ENCODE measurements around the gene PADI2.

PADI2 gene

GRCh38 chr1:17047924-17048323 is 71.3 kb downstream of the PADI2 start:
- Histone ChIP-seq H3K79me2 (ENCODE audit: insufficient read depth, low read length) (peaks cover 35% of the 10 kb centered on the region), H3K36me3 (ENCODE audit: insufficient read depth, low read length) (peaks cover 27% of the 10 kb centered on the region; the same call in 1 of the 2 replicates), H4K20me1 (ENCODE audit: insufficient read depth, low read length, poor library complexity, severe bottlenecking) (no peaks in the 10 kb centered on the region), H3K4me3 (ENCODE audit: low read length, poor library complexity, severe bottlenecking) (no peak overlapping the region), H3K27me3 (ENCODE audit: insufficient read depth, low read length, poor library complexity, severe bottlenecking) (no peaks in the 10 kb centered on the region), H3K9ac (ENCODE audit: low read depth, low read length, poor library complexity, severe bottlenecking) (no peak overlapping the region), H3K4me2 (ENCODE audit: low read depth, low read length, poor library complexity, severe bottlenecking) (no peak overlapping the region), H3K9me2 (replicated peaks; ENCODE audit: low read depth, low read length) (no peaks in the 10 kb centered on the region), H3F3A (ENCODE audit: low read depth) (no peaks in the 10 kb centered on the region), H3K9me3 (ENCODE audit: insufficient read depth, low read depth, low read length) (no peaks in the 10 kb centered on the region), H2AFZ (ENCODE audit: low read length) (no peak overlapping the region), H3K4me1 (ENCODE audit: insufficient read depth, low read length, poor library complexity, severe bottlenecking) (peaks cover 14% of the 10 kb centered on the region)
- TF ChIP-seq, protein P1, sequence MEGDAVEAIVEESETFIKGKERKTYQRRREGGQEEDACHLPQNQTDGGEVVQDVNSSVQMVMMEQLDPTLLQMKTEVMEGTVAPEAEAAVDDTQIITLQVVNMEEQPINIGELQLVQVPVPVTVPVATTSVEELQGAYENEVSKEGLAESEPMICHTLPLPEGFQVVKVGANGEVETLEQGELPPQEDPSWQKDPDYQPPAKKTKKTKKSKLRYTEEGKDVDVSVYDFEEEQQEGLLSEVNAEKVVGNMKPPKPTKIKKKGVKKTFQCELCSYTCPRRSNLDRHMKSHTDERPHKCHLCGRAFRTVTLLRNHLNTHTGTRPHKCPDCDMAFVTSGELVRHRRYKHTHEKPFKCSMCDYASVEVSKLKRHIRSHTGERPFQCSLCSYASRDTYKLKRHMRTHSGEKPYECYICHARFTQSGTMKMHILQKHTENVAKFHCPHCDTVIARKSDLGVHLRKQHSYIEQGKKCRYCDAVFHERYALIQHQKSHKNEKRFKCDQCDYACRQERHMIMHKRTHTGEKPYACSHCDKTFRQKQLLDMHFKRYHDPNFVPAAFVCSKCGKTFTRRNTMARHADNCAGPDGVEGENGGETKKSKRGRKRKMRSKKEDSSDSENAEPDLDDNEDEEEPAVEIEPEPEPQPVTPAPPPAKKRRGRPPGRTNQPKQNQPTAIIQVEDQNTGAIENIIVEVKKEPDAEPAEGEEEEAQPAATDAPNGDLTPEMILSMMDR (conservative IDR thresholded peaks at IDR 0.05; ENCODE audit: low read length), result no peak
- TF ChIP-seq EZH2phosphoT487 (IDR thresholded peaks at IDR 0.05; ENCODE audit: borderline replicate concordance), result no peak

DNA sequence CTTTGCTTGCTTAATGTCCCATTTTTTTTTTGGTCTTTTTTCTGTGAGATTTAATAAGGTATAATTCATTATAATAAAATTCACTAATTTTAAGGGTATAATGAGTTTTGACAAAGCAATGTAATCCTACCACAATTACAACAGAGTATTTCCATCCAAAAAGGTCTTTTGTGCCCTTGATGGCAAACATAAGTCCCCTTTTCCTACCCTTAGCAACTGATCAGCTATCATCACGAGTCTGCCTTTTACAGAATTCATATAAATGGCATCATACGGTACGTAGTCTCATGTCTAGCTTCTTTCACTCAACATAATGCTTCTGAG is 73.0 kb downstream of the PADI2 start:
- Histone ChIP-seq H2AFZ (ENCODE audit: low read length) (no peak overlapping the region), H3K4me2 (ENCODE audit: low read depth, low read length, poor library complexity, severe bottlenecking) (no peak overlapping the region), H3K4me3 (ENCODE audit: low read length, poor library complexity, severe bottlenecking) (no peak overlapping the region), H3K36me3 (ENCODE audit: insufficient read depth, low read length) (peaks cover 38% of the 10 kb centered on the region; the same call in 1 of the 2 replicates), H3F3A (ENCODE audit: low read depth) (no peaks in the 10 kb centered on the region), H3K9me2 (replicated peaks; ENCODE audit: low read depth, low read length) (no peaks in the 10 kb centered on the region), H4K20me1 (ENCODE audit: insufficient read depth, low read length, poor library complexity, severe bottlenecking) (no peaks in the 10 kb centered on the region), H3K4me1 (ENCODE audit: insufficient read depth, low read length, poor library complexity, severe bottlenecking) (peaks cover 4% of the 10 kb centered on the region), H3K9ac (ENCODE audit: low read depth, low read length, poor library complexity, severe bottlenecking) (no peak overlapping the region), H3K79me2 (ENCODE audit: insufficient read depth, low read length) (peaks cover 19% of the 10 kb centered on the region; the same call in 1 of the 2 replicates), H3K27me3 (ENCODE audit: insufficient read depth, low read length, poor library complexity, severe bottlenecking) (no peaks in the 10 kb centered on the region), H3K9me3 (ENCODE audit: insufficient read depth, low read depth, low read length) (no peaks in the 10 kb centered on the region)
- no peak for TF ChIP-seq EZH2phosphoT487 (IDR thresholded peaks at IDR 0.05; ENCODE audit: borderline replicate concordance)
- TF ChIP-seq, protein P1 (conservative IDR thresholded peaks at IDR 0.05; ENCODE audit: low read length), result 0 out of 2 replicates have a peak, but pooled peaks have one; percentile 13

- Histone ChIP-seq H3K79me2 (ENCODE audit: insufficient read depth, low read length) (peaks cover 14% of the 10 kb centered on the region; the same call in 1 of the 2 replicates), H3K4me3 (ENCODE audit: low read length, poor library complexity, severe bottlenecking) (peak overlapping the region; percentile 67), H3K9me3 (ENCODE audit: insufficient read depth, low read depth, low read length) (no peaks in the 10 kb centered on the region), H4K20me1 (ENCODE audit: insufficient read depth, low read length, poor library complexity, severe bottlenecking) (no peaks in the 10 kb centered on the region), H2AFZ (ENCODE audit: low read length) (no peak overlapping the region), H3K4me1 (ENCODE audit: insufficient read depth, low read length, poor library complexity, severe bottlenecking) (peaks cover 4% of the 10 kb centered on the region), H3K36me3 (ENCODE audit: insufficient read depth, low read length) (peaks cover 38% of the 10 kb centered on the region; the same call in 1 of the 2 replicates), H3K9ac (ENCODE audit: low read depth, low read length, poor library complexity, severe bottlenecking) (peak overlapping the region; percentile 41), H3K27me3 (ENCODE audit: insufficient read depth, low read length, poor library complexity, severe bottlenecking) (no peaks in the 10 kb centered on the region), H3K9me2 (replicated peaks; ENCODE audit: low read depth, low read length) (no peaks in the 10 kb centered on the region), H3F3A (ENCODE audit: low read depth) (no peaks in the 10 kb centered on the region), H3K4me2 (ENCODE audit: low read depth, low read length, poor library complexity, severe bottlenecking) (peak overlapping the region; percentile 73)
- TF ChIP-seq EZH2phosphoT487 (IDR thresholded peaks at IDR 0.05; ENCODE audit: borderline replicate concordance), result no peak
- TF ChIP-seq, protein P1 (conservative IDR thresholded peaks at IDR 0.05; ENCODE audit: low read length), result peak; percentile 89
Measured at GRCh38 chr1:17045634-17046333, 73.5 kb downstream of the PADI2 start.

Data from Loucy (cell line).